Measurements from ENCODE around the gene RANBP17. TPM values are rescaled to one million over a fixed set of nuclear protein-coding genes. Genes with fewer than 3 reads are reported as not detected.
"Not testable (repeated sequence)": the region's sequence is repeated elsewhere in the genome, so short reads cannot be mapped to it uniquely, and the experiment has no call there.

Gene RANBP17
- total RNA-seq, 1 donor from 2014 or later: 212 TPM

DNA sequence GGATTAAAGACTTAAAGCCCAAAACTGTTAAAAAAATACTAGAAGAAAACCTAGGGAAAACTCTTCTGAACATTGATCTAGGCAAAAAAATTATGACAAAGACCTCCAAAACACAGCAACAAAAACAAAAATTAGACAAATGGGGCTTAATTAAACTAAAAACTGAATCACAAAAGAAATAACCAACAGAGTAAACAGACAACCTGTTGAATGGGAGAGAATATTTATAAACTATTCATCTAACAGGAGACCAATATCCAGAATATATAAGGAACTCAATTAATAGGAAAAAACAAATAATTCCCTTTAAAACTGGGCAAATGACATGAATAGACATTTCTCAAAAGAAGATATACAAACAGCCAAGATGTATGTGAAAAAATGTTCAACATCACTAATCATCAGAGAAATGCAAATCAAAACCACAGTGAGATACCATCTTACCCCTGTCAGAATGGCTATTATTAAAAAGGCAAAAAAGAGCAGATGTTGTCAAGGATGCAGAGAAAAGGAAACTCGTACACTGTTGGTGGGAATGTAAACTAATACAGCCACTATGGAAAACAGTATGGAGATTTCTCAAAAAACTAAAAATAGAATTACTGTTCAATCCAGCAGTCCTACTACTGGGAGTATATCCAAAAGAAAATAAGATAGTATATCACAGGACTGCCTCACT is 397.1 kb downstream of the RANBP17 start:
- no peak for DNase-seq

DNA sequence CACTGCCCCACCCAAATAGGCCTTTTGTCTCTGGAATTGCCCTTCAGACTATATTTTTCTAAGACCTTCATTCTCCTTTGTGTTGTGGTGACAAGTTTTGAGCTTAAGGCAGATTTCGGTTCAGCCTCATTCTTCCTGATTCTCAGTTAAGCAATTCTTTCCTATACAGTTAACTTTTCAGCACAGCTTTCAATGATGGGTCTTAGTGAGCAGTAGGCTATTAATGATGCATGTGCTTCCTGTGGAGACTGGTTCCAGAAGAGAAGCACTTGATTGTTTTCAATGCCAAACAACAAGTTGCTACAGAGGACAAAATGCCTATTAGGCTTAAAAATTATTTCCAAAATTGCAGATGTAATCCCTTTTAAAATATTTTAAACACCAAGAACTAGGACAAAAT is 399.5 kb downstream of the RANBP17 start:
- no peak for DNase-seq

GRCh38 chr5:171261904-171262303 is 400.1 kb downstream of the RANBP17 start:
- DNase-seq: no peak

- DNase-seq: no peak
Measured at GRCh38 chr5:171263181-171263580, 401.4 kb downstream of the RANBP17 start.

DNA sequence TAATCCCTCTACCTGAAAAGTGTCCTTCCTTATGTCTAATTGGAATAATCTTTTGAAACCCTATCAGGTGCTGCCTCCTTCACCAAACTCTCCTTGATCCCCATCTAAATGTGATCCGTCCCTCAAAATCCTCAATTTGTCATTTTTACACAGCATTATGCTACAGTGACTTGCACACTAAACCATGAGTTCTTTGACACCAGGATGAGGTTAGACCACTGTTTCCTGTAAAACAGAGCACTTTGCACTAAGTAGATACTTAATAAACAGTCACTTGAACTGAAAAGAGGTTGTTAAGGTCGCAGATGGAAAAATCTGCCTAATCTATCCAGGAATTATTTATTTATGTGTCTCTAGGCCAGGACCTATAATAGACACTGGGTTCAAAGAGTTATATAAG is 403.0 kb downstream of the RANBP17 start:
- DNase-seq: no peak

DNA sequence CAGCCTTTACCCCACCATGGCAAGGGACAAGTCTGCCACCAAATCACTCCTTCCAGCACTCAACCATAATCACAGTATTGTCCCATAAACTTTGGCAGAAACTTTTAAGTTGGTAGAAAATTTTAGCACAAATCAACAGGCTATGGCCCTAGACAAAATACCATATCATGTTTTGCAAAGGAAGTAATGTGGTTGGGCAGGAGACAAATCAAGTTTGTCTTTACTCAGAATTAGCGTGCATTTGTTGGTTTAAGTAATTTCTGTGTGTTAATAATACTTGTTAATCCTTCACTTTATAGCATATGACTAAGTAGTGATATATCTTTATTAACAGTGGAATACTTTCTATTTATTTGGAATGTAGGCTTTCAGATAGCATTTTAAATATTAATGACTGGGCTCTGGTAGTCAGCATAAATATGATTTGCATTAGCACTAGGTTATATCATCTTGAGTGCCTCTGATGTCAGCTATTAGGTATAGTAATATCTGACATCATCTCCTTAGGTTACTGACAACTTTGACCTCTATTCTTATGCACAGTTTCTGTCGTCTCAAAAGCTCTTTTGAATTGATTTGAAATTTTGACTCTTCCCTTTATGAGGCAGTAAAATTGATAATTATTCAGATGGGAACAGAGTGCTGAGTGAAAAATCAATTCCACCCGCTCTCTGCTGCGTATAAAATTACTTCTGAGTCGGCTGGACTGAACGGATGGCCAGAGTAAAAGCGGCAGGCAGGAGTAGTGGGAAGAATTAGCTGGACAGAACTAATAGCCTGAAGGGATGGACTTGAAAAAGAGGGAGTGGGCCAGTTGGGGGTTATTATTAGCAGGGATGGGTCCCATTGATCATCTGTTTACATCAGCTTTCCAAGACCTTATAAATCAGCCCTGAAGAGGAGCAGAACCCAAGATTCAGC is 407.1 kb downstream of the RANBP17 start:
- DNase-seq: no peak

GRCh38 chr5:171269717-171270116 is 407.9 kb downstream of the RANBP17 start:
- DNase-seq: no peak

GRCh38 chr5:171270136-171270535 is 408.3 kb downstream of the RANBP17 start:
- DNase-seq: no peak

DNA sequence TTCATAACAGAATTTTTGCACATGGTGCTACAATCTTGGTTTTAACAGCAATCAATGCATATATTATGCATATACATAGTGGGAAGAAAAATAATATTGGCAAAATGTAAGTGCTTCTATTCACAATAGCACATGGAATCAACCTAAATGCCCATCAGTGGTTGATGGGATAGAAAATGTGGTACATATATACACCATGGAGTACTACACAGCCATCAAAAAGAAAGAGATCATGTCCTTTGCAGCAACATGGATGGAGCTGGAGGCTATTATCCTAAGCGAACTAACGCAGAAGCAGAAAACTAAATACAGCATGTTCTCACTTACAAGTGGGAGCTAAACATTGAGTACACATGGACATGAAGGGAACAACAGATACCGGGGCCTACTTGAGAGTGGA is 410.0 kb downstream of the RANBP17 start:
- no peak for DNase-seq

DNA sequence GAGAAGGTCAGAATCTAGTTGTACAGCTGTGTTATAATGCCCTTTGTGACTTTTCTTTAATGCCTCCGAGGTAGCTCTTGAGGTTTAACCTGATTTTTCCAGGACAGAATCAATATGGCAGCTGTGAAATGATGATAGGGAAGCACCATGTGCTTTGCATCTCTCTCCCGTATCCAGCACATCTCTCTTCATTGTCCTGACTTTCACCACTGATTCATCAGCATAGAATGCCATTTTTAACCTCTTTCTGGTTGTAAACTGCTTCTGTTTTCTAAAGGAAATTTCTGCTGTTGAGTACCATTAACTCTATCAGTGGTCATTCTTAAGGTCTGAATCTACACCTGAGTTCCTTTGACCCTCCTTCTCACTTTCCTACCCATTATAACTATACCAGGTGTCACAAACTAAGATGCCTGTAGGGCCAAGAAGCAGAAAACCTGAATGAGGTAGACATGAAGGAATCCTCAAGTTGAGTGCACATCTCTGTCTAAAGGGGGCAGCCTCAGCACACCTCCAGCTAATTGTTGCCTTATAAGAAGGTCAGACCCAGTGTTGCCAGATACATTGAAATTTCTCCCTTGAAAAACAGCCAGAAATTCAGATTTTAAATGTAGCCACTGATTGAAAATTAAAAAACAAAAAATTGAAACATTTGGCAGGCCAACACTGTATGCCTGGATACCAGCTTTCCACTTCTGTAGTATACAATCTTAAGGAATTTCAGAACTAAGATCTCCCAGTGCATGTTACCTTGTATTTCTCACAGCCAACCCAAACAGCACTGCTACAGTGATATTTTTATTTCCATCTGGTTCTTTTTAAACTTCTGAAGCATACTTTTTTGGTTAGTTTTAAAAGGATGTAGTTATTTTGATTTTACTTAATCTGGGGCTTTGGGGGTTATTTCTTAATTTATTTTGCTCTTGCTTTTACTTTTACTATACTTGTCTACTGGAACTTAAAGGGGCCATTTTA is 411.5 kb downstream of the RANBP17 start:
- no peak for DNase-seq

GRCh38 chr5:171275841-171276544 is 414.2 kb downstream of the RANBP17 start:
- DNase-seq: no peak

DNA sequence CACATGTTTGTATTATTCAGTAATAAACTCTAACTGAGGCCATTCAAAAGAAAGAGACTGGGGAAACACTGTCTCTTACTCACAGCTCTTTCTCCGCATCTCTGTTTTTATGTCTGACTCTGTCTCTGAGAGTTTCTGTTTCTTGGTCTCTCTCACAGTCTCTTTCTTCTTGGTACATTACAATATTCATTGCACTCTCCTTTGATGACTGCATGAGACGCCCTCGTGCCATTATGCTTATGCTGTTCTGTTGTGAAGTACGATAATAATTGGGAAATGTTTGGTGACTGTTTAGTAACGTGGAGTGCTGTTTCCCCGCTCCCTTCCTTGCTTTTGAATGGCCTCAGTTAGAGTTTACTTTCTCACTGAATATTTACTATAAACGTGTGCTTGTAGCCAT is 421.9 kb downstream of the RANBP17 start:
- no peak for DNase-seq

GRCh38 chr5:171285465-171285864 is 423.6 kb downstream of the RANBP17 start:
- DNase-seq: no peak

GRCh38 chr5:171288066-171288465 is 426.2 kb downstream of the RANBP17 start:
- DNase-seq: no peak

DNA sequence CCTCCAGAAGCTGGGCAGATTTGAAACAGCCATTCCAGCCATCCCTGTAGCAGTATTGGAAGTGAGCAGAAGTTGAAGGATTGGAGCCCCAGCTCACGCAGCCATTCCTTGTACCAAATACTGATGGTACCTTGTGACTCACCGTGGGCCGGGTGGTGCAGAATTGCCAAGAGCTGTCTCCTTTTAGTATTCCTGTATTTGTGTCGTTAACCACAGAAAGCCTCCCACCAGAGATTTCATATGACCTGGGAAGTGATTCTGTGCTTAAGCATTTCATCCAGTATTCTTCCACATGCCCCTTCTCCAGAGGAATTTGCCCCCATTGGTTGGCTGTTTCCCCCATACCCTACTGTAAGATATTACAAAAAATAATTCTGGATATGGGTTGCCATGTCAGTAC is 429.6 kb downstream of the RANBP17 start:
- DNase-seq: no peak

DNA sequence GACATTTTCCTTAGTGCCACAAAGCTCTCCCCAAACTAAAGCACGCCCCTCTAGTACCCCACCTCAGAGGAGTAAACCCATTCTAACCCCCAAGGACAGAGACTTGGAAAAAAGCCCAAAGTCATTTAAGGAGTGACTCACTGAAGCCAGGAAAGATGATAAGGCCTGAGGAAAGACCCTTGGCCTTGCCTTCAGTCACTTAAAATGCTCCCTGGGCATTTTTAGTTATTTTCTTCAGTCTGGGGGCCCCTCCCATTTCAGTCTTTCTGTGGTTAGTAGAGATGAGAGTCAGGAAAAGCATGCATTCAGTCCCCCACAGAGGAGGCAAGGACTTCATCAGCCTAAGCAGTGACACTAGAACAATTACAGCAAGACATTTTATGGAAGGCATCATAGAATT is 433.5 kb downstream of the RANBP17 start:
- no peak for DNase-seq

- DNase-seq: no peak
Measured at GRCh38 chr5:171295801-171296200, 434.0 kb downstream of the RANBP17 start.

GRCh38 chr5:171297941-171298340 is 436.1 kb downstream of the RANBP17 start:
- not testable (repeated sequence) for DNase-seq

GRCh38 chr5:171299228-171299627 is 437.4 kb downstream of the RANBP17 start:
- DNase-seq: no peak

- DNase-seq: no peak
Measured at GRCh38 chr5:171299851-171300250, 438.0 kb downstream of the RANBP17 start.

DNA sequence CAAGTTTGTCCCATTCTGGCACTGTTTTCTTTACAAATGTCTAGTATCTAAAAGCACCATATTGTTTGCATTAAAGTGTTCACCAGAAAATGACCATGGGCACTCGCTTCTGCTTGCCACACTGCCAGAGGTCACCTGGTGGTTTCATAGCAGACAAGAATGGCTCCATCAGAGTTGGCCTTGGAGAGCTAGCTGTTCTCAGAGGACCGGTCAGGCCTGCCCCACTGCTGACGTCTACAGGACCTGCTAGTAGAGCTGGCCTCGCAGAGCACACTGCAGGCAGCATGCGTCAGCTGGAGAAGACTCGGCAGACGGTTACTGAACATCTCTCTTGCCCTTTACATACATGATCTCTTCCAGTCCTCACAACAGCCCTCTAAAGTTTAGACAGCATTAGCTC is 438.5 kb downstream of the RANBP17 start:
- no peak for DNase-seq

DNA sequence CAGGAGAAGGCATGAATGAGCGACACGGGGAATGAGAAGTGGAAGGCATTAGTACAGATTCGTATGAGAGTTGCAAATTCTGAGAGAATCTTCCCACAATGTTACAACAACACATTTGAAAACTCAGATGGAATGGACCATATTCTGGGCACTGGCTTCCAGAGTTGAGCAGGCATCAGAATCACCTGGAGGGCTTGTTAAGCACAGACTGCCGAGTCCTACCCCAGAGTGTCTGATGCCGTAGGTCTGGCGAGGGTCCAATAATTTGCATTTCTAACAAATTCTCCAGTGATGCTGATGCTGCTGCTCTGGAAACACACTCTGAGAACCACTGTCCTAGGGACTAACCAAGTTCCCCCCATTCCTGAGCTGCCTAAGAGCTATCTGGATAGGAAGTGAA is 444.3 kb downstream of the RANBP17 start:
- no peak for DNase-seq

Data from occipital lobe (tissue), 2 donors.